ENCODE measurements around the gene RAB14.

GRCh38 chr9:121226175-121226574 is 24.5 kb upstream of the RAB14 start:
- TF ChIP-seq CTCF (IDR thresholded peaks at IDR 0.05; ENCODE audit: low read depth, low read length) = no peak
- TF ChIP-seq EZH2phosphoT487 (IDR thresholded peaks at IDR 0.05; ENCODE audit: low read depth) = no peak

Measured in OCI-LY3 (cell line).